Measurements from ENCODE around the gene STAG1. TPM values are rescaled to one million over a fixed set of nuclear protein-coding genes. Genes with fewer than 3 reads are reported as not detected.

STAG1 gene
- polyA plus RNA-seq, 1 experiment, result 30.1 TPM

- no peaks in the 10 kb centered on the region for H3K9me3 ChIP-seq (ENCODE audit: control insufficient read depth, insufficient read depth, low read length)
- ChIA-PET CTCF (interaction anchor here (0.9 to 4.1 kb wide), 5 partner anchors 17 to 418 kb away, joined by 3 to 21 read pairs (median 9); partner anchors contain the start of gene STAG1), POLR2A (interaction anchor here (1.4 kb wide), 1 partner anchor 15 kb away, joined by 5 read pairs; no protein-coding TSS in a partner anchor)
- H3K4me3 ChIP-seq (ENCODE audit: low read depth, low read length), result no peak overlapping the region
- TF ChIP-seq, protein P1, sequence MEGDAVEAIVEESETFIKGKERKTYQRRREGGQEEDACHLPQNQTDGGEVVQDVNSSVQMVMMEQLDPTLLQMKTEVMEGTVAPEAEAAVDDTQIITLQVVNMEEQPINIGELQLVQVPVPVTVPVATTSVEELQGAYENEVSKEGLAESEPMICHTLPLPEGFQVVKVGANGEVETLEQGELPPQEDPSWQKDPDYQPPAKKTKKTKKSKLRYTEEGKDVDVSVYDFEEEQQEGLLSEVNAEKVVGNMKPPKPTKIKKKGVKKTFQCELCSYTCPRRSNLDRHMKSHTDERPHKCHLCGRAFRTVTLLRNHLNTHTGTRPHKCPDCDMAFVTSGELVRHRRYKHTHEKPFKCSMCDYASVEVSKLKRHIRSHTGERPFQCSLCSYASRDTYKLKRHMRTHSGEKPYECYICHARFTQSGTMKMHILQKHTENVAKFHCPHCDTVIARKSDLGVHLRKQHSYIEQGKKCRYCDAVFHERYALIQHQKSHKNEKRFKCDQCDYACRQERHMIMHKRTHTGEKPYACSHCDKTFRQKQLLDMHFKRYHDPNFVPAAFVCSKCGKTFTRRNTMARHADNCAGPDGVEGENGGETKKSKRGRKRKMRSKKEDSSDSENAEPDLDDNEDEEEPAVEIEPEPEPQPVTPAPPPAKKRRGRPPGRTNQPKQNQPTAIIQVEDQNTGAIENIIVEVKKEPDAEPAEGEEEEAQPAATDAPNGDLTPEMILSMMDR (IDR thresholded peaks at IDR 0.05; ENCODE audit: low read depth, low read length), result no peak
- no peaks in the 10 kb centered on the region for H3K27me3 ChIP-seq (ENCODE audit: control insufficient read depth, insufficient read depth, low read length)
- DNase-seq (ENCODE audit: low read depth, low spot score), result no peak
- H3K27ac ChIP-seq (ENCODE audit: low read depth, low read length), result no peak overlapping the region
These were observed 418.0 kb downstream of the STAG1 start for GRCh38 chr3:136334209-136334608.

GRCh38 chr3:136332776-136333175, 419.4 kb downstream of the STAG1 start:
- TF ChIP-seq, protein P1 (IDR thresholded peaks at IDR 0.05; ENCODE audit: low read depth, low read length), result no peak
- H3K27ac ChIP-seq (ENCODE audit: low read depth, low read length), result no peak overlapping the region

GRCh38 chr3:136332302-136332701, 419.9 kb downstream of the STAG1 start:
- no peak overlapping the region for H3K27ac ChIP-seq (ENCODE audit: low read depth, low read length)
- TF ChIP-seq, protein P1 (IDR thresholded peaks at IDR 0.05; ENCODE audit: low read depth, low read length), result no peak

More at GRCh38 chr3:136332776-136333175, 419.4 kb downstream of the STAG1 start:
- ChIA-PET POLR2A (interaction anchor here (1.2 kb wide), 1 partner anchor 420 kb away, joined by 5 read pairs; the partner anchor contains the start of gene STAG1), CTCF (interaction anchor here (1.1 to 4.1 kb wide), 6 partner anchors 18 to 681 kb away, joined by 3 to 21 read pairs (median 9); partner anchors contain the start of gene STAG1)
- no peaks in the 10 kb centered on the region for H3K9me3 ChIP-seq (ENCODE audit: control insufficient read depth, insufficient read depth, low read length)
- H3K27me3 ChIP-seq (ENCODE audit: control insufficient read depth, insufficient read depth, low read length), result no peaks in the 10 kb centered on the region
- no peak overlapping the region for H3K4me3 ChIP-seq (ENCODE audit: low read depth, low read length)
- DNase-seq (ENCODE audit: low read depth, low spot score), result peak; percentile 54

DNA sequence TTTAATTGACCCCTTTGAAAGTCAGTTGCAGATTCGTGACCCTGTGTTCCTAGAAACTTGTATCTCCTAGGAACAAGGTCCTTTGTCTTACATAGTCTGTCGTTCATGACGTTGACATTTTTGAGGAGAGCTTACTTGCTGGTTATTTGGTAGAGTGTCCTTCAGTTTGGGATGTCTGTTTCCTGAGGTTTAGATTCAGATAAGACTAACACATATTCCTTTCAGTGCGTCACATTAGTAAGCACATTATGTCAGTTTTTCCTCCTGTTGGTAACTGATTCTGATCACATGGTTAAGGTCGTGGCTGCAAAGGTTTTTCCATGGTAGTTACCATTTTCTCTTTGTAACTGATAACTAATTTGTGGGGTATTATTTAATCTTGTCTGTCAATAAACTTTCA, 421.3 kb downstream of the STAG1 start:
- no peak overlapping the region for H3K27ac ChIP-seq (ENCODE audit: low read depth, low read length)
- H3K9me3 ChIP-seq (ENCODE audit: control insufficient read depth, insufficient read depth, low read length), result no peaks in the 10 kb centered on the region
- H3K4me3 ChIP-seq (ENCODE audit: low read depth, low read length), result no peak overlapping the region
- no peaks in the 10 kb centered on the region for H3K27me3 ChIP-seq (ENCODE audit: control insufficient read depth, insufficient read depth, low read length)
- CTCF ChIA-PET, result interaction anchor here (1.3 kb wide), 1 partner anchor 421 kb away, joined by 4 read pairs; the partner anchor contains the start of gene STAG1
- no peak for DNase-seq (ENCODE audit: low read depth, low spot score)
- TF ChIP-seq, protein P1 (IDR thresholded peaks at IDR 0.05; ENCODE audit: low read depth, low read length), result no peak
- POLR2A ChIA-PET, result no interaction called here

More at GRCh38 chr3:136332302-136332701, 419.9 kb downstream of the STAG1 start:
- POLR2A ChIA-PET, result interaction anchor here (1.2 kb wide), 1 partner anchor 420 kb away, joined by 5 read pairs; the partner anchor contains the start of gene STAG1
- no peaks in the 10 kb centered on the region for H3K27me3 ChIP-seq (ENCODE audit: control insufficient read depth, insufficient read depth, low read length)
- no peaks in the 10 kb centered on the region for H3K9me3 ChIP-seq (ENCODE audit: control insufficient read depth, insufficient read depth, low read length)
- H3K4me3 ChIP-seq (ENCODE audit: low read depth, low read length), result no peak overlapping the region
- no peak for DNase-seq (ENCODE audit: low read depth, low spot score)
- CTCF ChIA-PET, result interaction anchor here (1.1 to 4.1 kb wide), 4 partner anchors 19 to 420 kb away, joined by 3 to 21 read pairs (median 12); partner anchors contain the start of gene STAG1

DNA sequence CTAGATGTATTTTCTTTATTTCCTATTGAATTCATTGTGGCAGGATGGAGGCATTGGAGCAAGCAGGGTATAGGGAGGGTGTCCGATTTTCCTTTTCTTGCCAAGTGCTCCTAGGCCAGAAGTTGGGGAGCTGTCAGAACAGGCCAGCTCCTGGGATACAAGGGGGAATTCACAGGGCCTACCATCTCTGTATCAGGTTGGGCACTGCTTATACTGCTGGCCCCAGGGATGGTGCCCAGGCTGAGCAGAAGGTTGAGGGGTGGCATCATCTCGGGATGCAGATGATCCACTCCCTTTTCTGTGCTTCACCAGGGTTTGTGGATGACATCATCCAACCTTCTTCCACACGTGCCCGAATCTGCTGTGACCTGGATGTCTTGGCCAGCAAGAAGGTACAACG, 422.6 kb downstream of the STAG1 start:
- no peak for DNase-seq (ENCODE audit: low read depth, low spot score)
- TF ChIP-seq, protein P1 (IDR thresholded peaks at IDR 0.05; ENCODE audit: low read depth, low read length), result no peak
- H3K27ac ChIP-seq (ENCODE audit: low read depth, low read length), result no peak overlapping the region
- no peaks in the 10 kb centered on the region for H3K9me3 ChIP-seq (ENCODE audit: control insufficient read depth, insufficient read depth, low read length)
- CTCF ChIA-PET, result no interaction called here
- POLR2A ChIA-PET, result no interaction called here
- H3K4me3 ChIP-seq (ENCODE audit: low read depth, low read length), result no peak overlapping the region
- H3K27me3 ChIP-seq (ENCODE audit: control insufficient read depth, insufficient read depth, low read length), result no peaks in the 10 kb centered on the region

Data from AG04450 (cell line).